Lower leg skin (tissue), 3 donors: ENCODE results near the gene MMP20.

Experiments used
- CTCF ChIP-seq, 3 donors: fragments of 450-650 bp; IDR thresholded peaks; one replicate each; pipeline ENCODE4 v1.5.1; 2016; ENCODE audit warnings: antibody characterized with exemption in 3 of 3, mild to moderate bottlenecking in 3 of 3, moderate library complexity in 2 of 3
- POLR2A ChIP-seq, 2 donors: fragments of 450-650 bp; IDR thresholded peaks; one replicate each; pipeline ENCODE4 v1.6.1; 2016 to 2017; ENCODE audit warnings: antibody characterized with exemption in 2 of 2, mild to moderate bottlenecking in 1 of 2, moderate library complexity in 1 of 2

GRCh38 chr11:102639656-102640055 is 14.5 kb upstream of the MMP20 start:
- TF ChIP-seq POLR2A (IDR thresholded peaks at IDR 0.05), result no peak
- TF ChIP-seq CTCF (IDR thresholded peaks at IDR 0.05), result no peak
